Right ventricle myocardium inferior (tissue), 1 donor: ENCODE measurements around the gene SGTB. TPM values are rescaled to one million over a fixed set of nuclear protein-coding genes. Genes with fewer than 3 reads are reported as not detected.

Source experiments
- ATAC-seq: fragments of 200-7000 bp; cut with Tn5 transposase; one replicate; pipeline ENCODE4 v1.9.1; 2020; ENCODE audit warnings: mild to moderate bottlenecking, moderate library complexity
- DNase-seq: peaks from one replicate; pipeline ENCODE4 v3.0.0; 2021; ENCODE audit errors: missing footprints
- intact Hi-C: fragments of 100-400 bp; cut with DNase I; formaldehyde crosslinking; loops from one replicate; pipeline ENCODE4 v1.11.0; 2022
- total RNA-seq: library from RNA; stranded (reverse); fragmentation: NEBNext Ultra II Directional; extraction: Animal tissue kit (Norgen Biotek cat#: 25700); gene quantifications from one replicate; pipeline ENCODE4 v1.2.1, GENCODE V29; 2021
- donor health status: DM: no; HTN: yes; CAD: no; lungs with severe emphysema.

The SGTB gene
- total RNA-seq, 1 donor from 2014 or later, result 4.3 TPM

DNA sequence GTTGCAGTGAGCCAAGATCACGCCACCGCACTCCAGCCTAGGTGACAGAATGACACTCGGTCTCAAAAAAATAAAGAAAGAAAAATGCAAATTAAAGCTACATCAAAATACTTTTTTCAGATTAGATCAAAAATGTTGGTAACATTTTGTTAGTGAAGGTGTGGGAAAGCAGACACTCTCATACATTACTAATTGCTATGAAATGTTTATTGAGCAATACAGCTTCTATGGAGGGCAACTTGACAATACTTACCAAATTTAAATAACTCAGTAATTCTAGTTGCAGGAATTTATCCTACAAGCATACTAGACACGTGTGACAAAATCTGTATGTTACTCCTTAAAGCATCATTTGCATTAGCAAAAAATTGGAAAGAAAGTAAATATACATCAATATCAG is 101.9 kb downstream of the SGTB start:
- intact Hi-C loops, result no loop called here
- ATAC-seq (no peak), DNase-seq (no peak)

Other genes with a start within 250 kb of the SGTB start
- 0.73 TPM for gene ADAMTS6, start 240.2 kb downstream of the SGTB start, total RNA-seq
- gene CENPK, start 158.9 kb downstream of the SGTB start, total RNA-seq, result 2.0 TPM
- 17.6 TPM for gene PPWD1, start 158.8 kb downstream of the SGTB start, total RNA-seq
- gene TRIM23, start 97.8 kb downstream of the SGTB start, total RNA-seq, result 18.1 TPM
- 1.7 TPM for gene SHLD3, start 97.1 kb downstream of the SGTB start, total RNA-seq
- gene TRAPPC13, start 97.1 kb downstream of the SGTB start, total RNA-seq, result 18.2 TPM
- gene NLN, start 96 bp upstream of the SGTB start, total RNA-seq, result 16.5 TPM
- 30.5 TPM for gene ERBIN, start 204.5 kb upstream of the SGTB start, total RNA-seq